Smooth muscle cell (in vitro differentiated cells): ENCODE measurements around the gene KCNE3. TPM values are rescaled to one million over a fixed set of nuclear protein-coding genes. Genes with fewer than 3 reads are reported as not detected.

ENCODE experiments used
- DNase-seq: peaks from one replicate; lab custom pipeline; 2025; ENCODE audit not compliant: unreplicated experiment; lab: John Stamatoyannopoulos, UW
- H2AFZ ChIP-seq: fragments of 200-600 bp; sonication (generic); 2 replicates; pipeline ENCODE4 v1.6.0; 2016; ENCODE audit warnings: antibody characterized with exemption, low read depth, mild to moderate bottlenecking
- H3F3A ChIP-seq: fragments of 200-600 bp; sonication (generic); 2 replicates; pipeline ENCODE4 v1.6.0; 2017; ENCODE audit warnings: antibody characterized with exemption, low read depth
- H3K27ac ChIP-seq: fragments of 200-600 bp; sonication (generic); 2 replicates; pipeline ENCODE4 v1.5.1; 2016; ENCODE audit warnings: low read depth, mild to moderate bottlenecking
- H3K27me3 ChIP-seq: fragments of 200-600 bp; sonication (generic); 2 replicates; pipeline ENCODE4 v1.6.1; 2016; ENCODE audit warnings: low read depth, mild to moderate bottlenecking
- H3K36me3 ChIP-seq: fragments of 200-600 bp; sonication (generic); 2 replicates; pipeline ENCODE4 v1.5.1; 2016; ENCODE audit warnings: low read depth
- H3K4me1 ChIP-seq: fragments of 200-600 bp; sonication (generic); 2 replicates; pipeline ENCODE4 v1.5.1; 2016; ENCODE audit warnings: low read depth
- H3K4me2 ChIP-seq: fragments of 200-600 bp; sonication (generic); 2 replicates; pipeline ENCODE4 v1.6.0; 2016; ENCODE audit warnings: mild to moderate bottlenecking
- H3K4me3 ChIP-seq: fragments of 200-600 bp; sonication (generic); 2 replicates; pipeline ENCODE4 v1.5.1; 2016; ENCODE audit warnings: mild to moderate bottlenecking
- H3K79me2 ChIP-seq: fragments of 200-600 bp; sonication (generic); 2 replicates; pipeline ENCODE4 v1.6.0; 2016; ENCODE audit warnings: low read depth, mild to moderate bottlenecking
- H3K9ac ChIP-seq: fragments of 200-600 bp; sonication (generic); 2 replicates; pipeline ENCODE4 v1.6.0; 2016; ENCODE audit warnings: low read depth
- H3K9me3 ChIP-seq: fragments of 200-600 bp; sonication (generic); replicated peaks from 2 replicates; pipeline ENCODE4 v1.5.1; 2016; ENCODE audit warnings: low read depth
- H4K20me1 ChIP-seq: fragments of 200-600 bp; sonication (generic); 2 replicates; pipeline ENCODE4 v1.6.0; 2016; ENCODE audit warnings: low read depth
- WGBS: methylation state at CpG from one replicate; pipeline ENCODE4 v1.1.7; 2016; ENCODE audit warnings: low lambda C conversion rate; 5-methylcytosine and 5-hydroxymethylcytosine counted together
- polyA plus RNA-seq: library from polyadenylated mRNA; unstranded; fragments of >200 nt; fragmentation: Nextera tagmentation; extraction: Ambion mirVana; gene quantifications from 2 replicates; pipeline ENCODE4 v1.2.1, GENCODE V29; 2016
- total RNA-seq: library from RNA; depleted of rRNA; stranded (reverse); fragments of >200 nt; gene quantifications from 2 replicates; pipeline ENCODE4 v1.2.3, GENCODE V29; 2014
- TF ChIP-seq, protein P1 (sequence below): fragments of 200-600 bp; sonication (generic); IDR thresholded peaks from 2 replicates; pipeline ENCODE4 v1.5.1; 2017; ENCODE audit warnings: borderline replicate concordance, mild to moderate bottlenecking, antibody characterized with exemption; ENCODE audit not compliant: insufficient read depth, poor library complexity, severe bottlenecking

KCNE3 gene
- total and polyA plus RNA-seq, 2 experiments from 2014 or later: 3.9 to 5.1 TPM

DNA sequence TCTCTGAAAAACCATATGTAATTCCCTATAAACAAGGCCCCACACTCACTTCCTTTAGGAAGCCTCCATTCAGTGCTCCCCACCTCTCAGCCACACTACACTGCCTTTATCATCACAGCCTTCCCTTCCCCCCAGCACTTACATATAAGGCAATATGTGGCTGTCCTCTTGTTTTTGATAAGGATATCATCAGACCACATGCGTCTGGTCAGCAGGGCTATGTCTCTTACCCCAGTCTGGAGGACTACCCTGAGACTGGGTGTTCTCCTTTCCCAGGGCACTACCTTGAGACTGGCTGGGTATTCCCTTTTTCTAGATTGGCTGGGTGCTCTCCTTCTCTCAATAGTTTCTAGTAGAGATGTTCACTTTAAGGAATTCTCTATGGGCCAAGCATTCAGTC lies 7.8 kb downstream of the KCNE3 start:
- TF ChIP-seq, protein P1, sequence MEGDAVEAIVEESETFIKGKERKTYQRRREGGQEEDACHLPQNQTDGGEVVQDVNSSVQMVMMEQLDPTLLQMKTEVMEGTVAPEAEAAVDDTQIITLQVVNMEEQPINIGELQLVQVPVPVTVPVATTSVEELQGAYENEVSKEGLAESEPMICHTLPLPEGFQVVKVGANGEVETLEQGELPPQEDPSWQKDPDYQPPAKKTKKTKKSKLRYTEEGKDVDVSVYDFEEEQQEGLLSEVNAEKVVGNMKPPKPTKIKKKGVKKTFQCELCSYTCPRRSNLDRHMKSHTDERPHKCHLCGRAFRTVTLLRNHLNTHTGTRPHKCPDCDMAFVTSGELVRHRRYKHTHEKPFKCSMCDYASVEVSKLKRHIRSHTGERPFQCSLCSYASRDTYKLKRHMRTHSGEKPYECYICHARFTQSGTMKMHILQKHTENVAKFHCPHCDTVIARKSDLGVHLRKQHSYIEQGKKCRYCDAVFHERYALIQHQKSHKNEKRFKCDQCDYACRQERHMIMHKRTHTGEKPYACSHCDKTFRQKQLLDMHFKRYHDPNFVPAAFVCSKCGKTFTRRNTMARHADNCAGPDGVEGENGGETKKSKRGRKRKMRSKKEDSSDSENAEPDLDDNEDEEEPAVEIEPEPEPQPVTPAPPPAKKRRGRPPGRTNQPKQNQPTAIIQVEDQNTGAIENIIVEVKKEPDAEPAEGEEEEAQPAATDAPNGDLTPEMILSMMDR: no peak
- Histone ChIP-seq H3K79me2 (no peaks in the 10 kb centered on the region), H3K4me3 (no peak overlapping the region), H4K20me1 (no peaks in the 10 kb centered on the region), H3K9me3 (no peaks in the 10 kb centered on the region), H3K36me3 (no peaks in the 10 kb centered on the region), H3K9ac (no peak overlapping the region), H3K4me1 (peaks cover 8% of the 10 kb centered on the region), H2AFZ (no peak overlapping the region), H3K27ac (no peak overlapping the region), H3F3A (peaks cover 12% of the 10 kb centered on the region), H3K27me3 (no peaks in the 10 kb centered on the region), H3K4me2 (no peak overlapping the region)
- WGBS: 3% methylated on average over 1 of the region's 1 CpG
- DNase-seq: no peak

DNA sequence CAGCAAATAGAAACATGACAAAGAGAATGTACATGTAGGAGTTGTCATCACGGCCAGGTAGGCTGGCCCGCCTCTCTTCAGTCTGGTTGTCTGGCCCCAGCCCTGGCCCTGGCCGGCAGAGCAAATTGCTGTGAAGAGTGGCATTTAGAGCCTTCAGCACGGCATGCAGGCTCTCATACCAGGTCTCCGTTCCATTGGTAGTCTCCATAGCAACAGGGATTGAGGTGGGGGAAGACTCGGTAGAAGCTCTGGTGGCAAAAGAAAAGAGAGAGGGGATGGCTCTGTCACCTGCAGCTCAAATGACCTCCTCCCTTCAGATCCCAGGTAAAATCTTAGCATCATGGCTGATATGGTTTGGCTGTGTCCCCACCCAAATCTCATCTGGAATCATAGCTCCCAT lies 10.0 kb downstream of the KCNE3 start:
- H3K9ac ChIP-seq: no peak overlapping the region
- peaks cover 8% of the 10 kb centered on the region for H3K4me1 ChIP-seq
- no peaks in the 10 kb centered on the region for H3K27me3 ChIP-seq
- no peaks in the 10 kb centered on the region for H3K79me2 ChIP-seq
- no peaks in the 10 kb centered on the region for H3K9me3 ChIP-seq
- H3F3A ChIP-seq: peaks cover 12% of the 10 kb centered on the region
- DNase-seq: no peak
- no peaks in the 10 kb centered on the region for H4K20me1 ChIP-seq
- H2AFZ ChIP-seq: no peak overlapping the region
- H3K4me3 ChIP-seq: no peak overlapping the region
- no peaks in the 10 kb centered on the region for H3K36me3 ChIP-seq
- no peak overlapping the region for H3K4me2 ChIP-seq
- TF ChIP-seq, protein P1: no peak
- H3K27ac ChIP-seq: no peak overlapping the region
- 90% methylated on average over 6 of the region's 6 CpGs for WGBS

DNA sequence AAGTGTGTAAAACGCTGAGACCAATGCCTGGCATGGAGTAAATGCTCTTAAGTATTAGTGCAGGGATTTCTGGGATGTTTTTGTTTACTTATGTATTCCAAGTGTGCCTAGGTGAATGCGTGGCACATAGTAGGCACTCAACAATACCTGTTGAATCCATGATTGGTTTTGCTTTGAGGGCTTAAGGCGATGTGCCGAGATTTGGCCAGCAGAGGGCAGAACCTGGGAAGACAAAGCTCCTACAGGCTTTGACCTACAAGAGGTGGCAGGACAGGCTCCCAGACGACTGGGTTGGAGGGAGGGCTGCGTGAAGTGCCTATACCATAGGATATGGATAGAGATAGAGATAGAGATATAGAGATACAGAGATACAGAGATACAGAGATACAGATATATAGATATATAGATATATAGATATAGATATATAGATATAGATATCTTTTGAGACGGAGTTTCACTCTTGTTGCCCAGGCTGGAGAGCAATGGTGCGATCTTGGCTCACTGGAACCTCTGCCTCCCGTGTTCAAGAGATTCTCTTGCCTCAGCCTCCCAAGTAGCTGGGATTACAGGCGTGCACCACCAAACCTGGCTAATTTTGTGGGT lies 13.9 kb downstream of the KCNE3 start:
- TF ChIP-seq, protein P1: peak; percentile 77
- H3K9ac ChIP-seq: no peak overlapping the region
- H3K36me3 ChIP-seq: no peaks in the 10 kb centered on the region
- H3K9me3 ChIP-seq: no peaks in the 10 kb centered on the region
- no peaks in the 10 kb centered on the region for H3K27me3 ChIP-seq
- no peak overlapping the region for H2AFZ ChIP-seq
- no peak for DNase-seq
- WGBS: 44% methylated on average over 10 of the region's 10 CpGs
- no peak overlapping the region for H3K27ac ChIP-seq
- H3F3A ChIP-seq: no peaks in the 10 kb centered on the region
- no peak overlapping the region for H3K4me2 ChIP-seq
- no peaks in the 10 kb centered on the region for H3K4me1 ChIP-seq
- H3K4me3 ChIP-seq: no peak overlapping the region
- no peaks in the 10 kb centered on the region for H4K20me1 ChIP-seq
- no peaks in the 10 kb centered on the region for H3K79me2 ChIP-seq

- DNase-seq: no peak
- no peak overlapping the region for H2AFZ ChIP-seq
- no peak overlapping the region for H3K9ac ChIP-seq
- no peak overlapping the region for H3K4me3 ChIP-seq
- no peaks in the 10 kb centered on the region for H3F3A ChIP-seq
- H4K20me1 ChIP-seq: no peaks in the 10 kb centered on the region
- H3K27ac ChIP-seq: no peak overlapping the region
- TF ChIP-seq, protein P1: no peak
- no peak overlapping the region for H3K4me2 ChIP-seq
- no peaks in the 10 kb centered on the region for H3K36me3 ChIP-seq
- H3K9me3 ChIP-seq: no peaks in the 10 kb centered on the region
- no peaks in the 10 kb centered on the region for H3K4me1 ChIP-seq
- 81% methylated on average over 3 of the region's 3 CpGs for WGBS
- no peaks in the 10 kb centered on the region for H3K27me3 ChIP-seq
- H3K79me2 ChIP-seq: no peaks in the 10 kb centered on the region
These were observed 15.0 kb downstream of the KCNE3 start for GRCh38 chr11:74452366-74452765.
